HEK293 (cell line): ENCODE data around the gene MICAL3.

Experiments
- CTCF ChIA-PET: fragments of 350-600 bp; formaldehyde crosslinking; extraction: SDS; loops from one replicate; lab custom pipeline; 2021; ENCODE audit warnings: antibody characterized with exemption; lab: Yijun Ruan, JAX
- POLR2A ChIA-PET: fragments of 300-600 bp; formaldehyde crosslinking; extraction: SDS; loops from one replicate; lab custom pipeline; 2020; ENCODE audit warnings: antibody characterized with exemption, inconsistent platforms; lab: Yijun Ruan, JAX
- H3K27ac ChIP-seq: fragments of 200-500 bp; sonication (Bioruptor generic); 2 replicates; pipeline ENCODE4 v1.5.1; 2014; ENCODE audit warnings: low read depth, low read length, control low read depth, inconsistent platforms; ENCODE audit errors: extremely low read depth
- H3K36me3 ChIP-seq, 2 experiments: fragments of 200-500 bp in 1 of 2; sonication (Bioruptor generic) in 1 of 2; 1 replicate in 1 of 2; 2 replicates in 1 of 2; pipeline ENCODE4 v1.5.1; 2014 to 2017; ENCODE audit warnings: inconsistent platforms in 2 of 2, low read length in 2 of 2; ENCODE audit not compliant: control insufficient read depth in 2 of 2, insufficient read depth in 1 of 2
- H3K4me1 ChIP-seq: fragments of 200-500 bp; sonication (Bioruptor generic); 2 replicates; pipeline ENCODE4 v1.5.1; 2014; ENCODE audit warnings: mild to moderate bottlenecking, low read length, inconsistent platforms; ENCODE audit not compliant: control insufficient read depth, insufficient read depth
- H3K4me3 ChIP-seq: 2 replicates; pipeline ENCODE4 v1.5.1; 2011; ENCODE audit warnings: low read depth, mild to moderate bottlenecking, control low read depth, low read length, moderate library complexity
- H3K9me3 ChIP-seq: fragments of 200-500 bp; sonication (Bioruptor generic); 2 replicates; pipeline ENCODE4 v1.5.1; 2014; ENCODE audit warnings: low read depth, low read length, inconsistent platforms; ENCODE audit not compliant: control insufficient read depth, insufficient read depth
- HOXA7 ChIP-seq: sonication (generic); formaldehyde crosslinking; IDR thresholded peaks from 2 replicates; pipeline ENCODE4 v1.8.1; 2022; ENCODE audit warnings: missing genetic modification reagents, borderline replicate concordance
- KLF1 ChIP-seq: fragments of 450-650 bp; formaldehyde crosslinking; IDR thresholded peaks from 2 replicates; pipeline ENCODE4 v1.5.1; 2016; ENCODE audit warnings: missing biosample characterization, missing genetic modification characterization
- OSR2 ChIP-seq: fragments of 450-650 bp; formaldehyde crosslinking; IDR thresholded peaks from 2 replicates; pipeline ENCODE4 v1.5.1; 2016; ENCODE audit warnings: missing biosample characterization, missing genetic modification characterization
- RBAK ChIP-seq: fragments of 450-650 bp; formaldehyde crosslinking; IDR thresholded peaks from 2 replicates; pipeline ENCODE4 v1.5.1; 2016; ENCODE audit warnings: missing biosample characterization, missing genetic modification characterization
- SALL2 ChIP-seq: fragments of 450-650 bp; formaldehyde crosslinking; IDR thresholded peaks from 2 replicates; pipeline ENCODE4 v1.5.0; 2017; ENCODE audit warnings: missing biosample characterization, mild to moderate bottlenecking, missing genetic modification characterization, borderline replicate concordance
- TCF7L2 ChIP-seq: IDR thresholded peaks from 2 replicates; pipeline ENCODE4 v1.6.1; 2011; ENCODE audit warnings: low read depth, mild to moderate bottlenecking, inconsistent platforms, low read length, moderate library complexity, borderline replicate concordance
- TRIM28 ChIP-seq: IDR thresholded peaks from 2 replicates; pipeline ENCODE4 v1.6.1; 2011; ENCODE audit warnings: low read length, control low read depth, borderline replicate concordance
- YY2 ChIP-seq: fragments of 450-650 bp; formaldehyde crosslinking; IDR thresholded peaks from 2 replicates; pipeline ENCODE4 v1.5.1; 2016; ENCODE audit warnings: missing biosample characterization, missing genetic modification characterization
- ZBTB21 ChIP-seq: fragments of 450-650 bp; formaldehyde crosslinking; IDR thresholded peaks from 2 replicates; pipeline ENCODE4 v1.5.1; 2017; ENCODE audit warnings: missing biosample characterization, missing genetic modification characterization
- ZNF184 ChIP-seq: fragments of 450-650 bp; IDR thresholded peaks from 2 replicates; pipeline ENCODE4 v1.5.1; 2018; ENCODE audit warnings: missing biosample characterization, mild to moderate bottlenecking, missing genetic modification characterization
- ZNF23 ChIP-seq: fragments of 450-650 bp; formaldehyde crosslinking; IDR thresholded peaks from 2 replicates; pipeline ENCODE4 v1.5.1; 2016; ENCODE audit warnings: missing biosample characterization, missing genetic modification characterization, borderline replicate concordance
- ZNF248 ChIP-seq: fragments of 450-650 bp; formaldehyde crosslinking; IDR thresholded peaks from 2 replicates; pipeline ENCODE4 v1.5.1; 2017; ENCODE audit warnings: missing biosample characterization, missing genetic modification characterization
- ZNF335 ChIP-seq: fragments of 450-650 bp; formaldehyde crosslinking; conservative IDR thresholded peaks from 2 replicates; pipeline ENCODE4 v1.5.1; 2016; ENCODE audit warnings: missing biosample characterization, missing genetic modification characterization
- ZNF529 ChIP-seq: fragments of 450-650 bp; formaldehyde crosslinking; IDR thresholded peaks from 2 replicates; pipeline ENCODE4 v1.5.1; 2017; ENCODE audit warnings: missing genetic modification characterization, missing biosample characterization; ENCODE audit not compliant: insufficient replicate concordance
- ZNF530 ChIP-seq: fragments of 450-650 bp; formaldehyde crosslinking; IDR thresholded peaks from 2 replicates; pipeline ENCODE4 v1.5.1; 2016; ENCODE audit warnings: low read depth, missing biosample characterization, missing genetic modification characterization
- ZNF544 ChIP-seq: fragments of 450-650 bp; formaldehyde crosslinking; IDR thresholded peaks from 2 replicates; pipeline ENCODE4 v1.5.0; 2017; ENCODE audit warnings: missing biosample characterization, missing genetic modification characterization
- ZNF585B ChIP-seq: fragments of 450-650 bp; formaldehyde crosslinking; IDR thresholded peaks from 2 replicates; pipeline ENCODE4 v1.5.1; 2016; ENCODE audit warnings: missing biosample characterization, missing genetic modification characterization
- ZNF660 ChIP-seq: fragments of 450-650 bp; IDR thresholded peaks from 2 replicates; pipeline ENCODE4 v1.5.1; 2018; ENCODE audit warnings: missing biosample characterization, mild to moderate bottlenecking, missing genetic modification characterization
- ZNF670 ChIP-seq: fragments of 450-650 bp; formaldehyde crosslinking; IDR thresholded peaks from 2 replicates; pipeline ENCODE4 v1.5.1; 2016; ENCODE audit warnings: missing biosample characterization, missing genetic modification characterization, low read depth
- ZNF701 ChIP-seq: fragments of 450-650 bp; formaldehyde crosslinking; IDR thresholded peaks from 2 replicates; pipeline ENCODE4 v1.5.1; 2016; ENCODE audit warnings: missing biosample characterization, missing genetic modification characterization
- ZNF837 ChIP-seq: fragments of 450-650 bp; formaldehyde crosslinking; IDR thresholded peaks from 2 replicates; pipeline ENCODE4 v1.5.1; 2016; ENCODE audit warnings: missing biosample characterization, missing genetic modification characterization
- ZNF843 ChIP-seq: fragments of 450-650 bp; formaldehyde crosslinking; IDR thresholded peaks from 2 replicates; pipeline ENCODE4 v1.5.1; 2016; ENCODE audit warnings: missing biosample characterization, missing genetic modification characterization
- TF ChIP-seq, protein P1 (sequence below): fragments of 450-650 bp; formaldehyde crosslinking; IDR thresholded peaks from 2 replicates; pipeline ENCODE4 v1.5.1; 2016; ENCODE audit warnings: missing biosample characterization, missing genetic modification characterization
- TF ChIP-seq, protein P2 (sequence below): sonication (generic); formaldehyde crosslinking; IDR thresholded peaks from 2 replicates; pipeline ENCODE4 v1.8.1; 2022; ENCODE audit warnings: mild to moderate bottlenecking, moderate library complexity, missing genetic modification reagents
- TF ChIP-seq, protein P3 (sequence below): fragments of 450-650 bp; IDR thresholded peaks from 2 replicates; pipeline ENCODE4 v1.5.1; 2018; ENCODE audit warnings: missing biosample characterization, missing genetic modification characterization
- TF ChIP-seq, protein P4 (sequence below): fragments of 450-650 bp; formaldehyde crosslinking; IDR thresholded peaks from 2 replicates; pipeline ENCODE4 v1.5.1; 2016; ENCODE audit warnings: missing biosample characterization, missing genetic modification characterization
- TF ChIP-seq, protein P5 (sequence below): fragments of 450-650 bp; formaldehyde crosslinking; IDR thresholded peaks from 2 replicates; pipeline ENCODE4 v1.5.1; 2016; ENCODE audit warnings: missing biosample characterization, missing genetic modification characterization

MICAL3 gene

DNA sequence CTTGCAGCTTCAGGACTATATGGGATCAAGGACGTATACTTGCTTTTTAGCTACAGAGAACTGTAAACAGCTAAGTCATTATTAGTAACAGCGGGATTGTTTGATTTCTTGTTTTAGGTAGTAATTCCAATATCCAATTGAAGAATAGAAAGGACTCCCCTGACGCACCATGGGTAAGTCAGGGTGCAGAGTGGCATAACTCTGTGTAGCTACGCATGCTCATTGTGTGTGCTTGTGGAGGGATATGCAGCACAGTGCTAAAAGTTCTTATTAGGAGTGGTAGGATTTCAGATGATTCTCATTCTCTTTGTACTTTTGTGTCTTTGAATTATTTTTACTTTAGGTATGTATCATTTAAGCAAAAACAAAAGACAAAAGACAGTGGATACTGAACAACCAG lies 45.7 kb upstream of the MICAL3 start:
- Histone ChIP-seq H3K27ac (no peak overlapping the region), H3K4me3 (no peak overlapping the region), H3K9me3 (no peaks in the 10 kb centered on the region), H3K4me1 (no peaks in the 10 kb centered on the region), H3K36me3 (no peaks in the 10 kb centered on the region)
- no peak for TF ChIP-seq SALL2 (tag by site-specific recombination)
- no peak for TF ChIP-seq TCF7L2
- no peak for TF ChIP-seq ZNF843 (tag by site-specific recombination)
- no peak for TF ChIP-seq ZNF837 (tag by site-specific recombination)
- no peak for TF ChIP-seq HOXA7 (CRISPR knock-in tag)
- no peak for TF ChIP-seq ZNF184 (tag by site-specific recombination)
- no peak for TF ChIP-seq ZNF335 (tag by site-specific recombination)
- no peak for TF ChIP-seq ZNF670
- TF ChIP-seq ZNF544: no peak
- no peak for TF ChIP-seq ZNF530 (tag by site-specific recombination)
- no peak for TF ChIP-seq ZNF660 (tag by site-specific recombination)
- TF ChIP-seq ZNF701 (tag by site-specific recombination): no peak
- TF ChIP-seq, protein P1, sequence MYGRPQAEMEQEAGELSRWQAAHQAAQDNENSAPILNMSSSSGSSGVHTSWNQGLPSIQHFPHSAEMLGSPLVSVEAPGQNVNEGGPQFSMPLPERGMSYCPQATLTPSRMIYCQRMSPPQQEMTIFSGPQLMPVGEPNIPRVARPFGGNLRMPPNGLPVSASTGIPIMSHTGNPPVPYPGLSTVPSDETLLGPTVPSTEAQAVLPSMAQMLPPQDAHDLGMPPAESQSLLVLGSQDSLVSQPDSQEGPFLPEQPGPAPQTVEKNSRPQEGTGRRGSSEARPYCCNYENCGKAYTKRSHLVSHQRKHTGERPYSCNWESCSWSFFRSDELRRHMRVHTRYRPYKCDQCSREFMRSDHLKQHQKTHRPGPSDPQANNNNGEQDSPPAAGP (tag by site-specific recombination): no peak
- no peak for TF ChIP-seq KLF1 (tag by site-specific recombination)
- CTCF ChIA-PET: interaction anchor here (0.6 to 1.3 kb wide), 6 partner anchors 8 to 324 kb away, joined by 3 to 6 read pairs (median 3); partner anchors contain the start of gene PEX26
- POLR2A ChIA-PET: interaction anchor here (0.6 to 2.0 kb wide), 2 partner anchors 8 to 44 kb away, joined by 5 to 9 read pairs; partner anchors contain the start of gene PEX26

DNA sequence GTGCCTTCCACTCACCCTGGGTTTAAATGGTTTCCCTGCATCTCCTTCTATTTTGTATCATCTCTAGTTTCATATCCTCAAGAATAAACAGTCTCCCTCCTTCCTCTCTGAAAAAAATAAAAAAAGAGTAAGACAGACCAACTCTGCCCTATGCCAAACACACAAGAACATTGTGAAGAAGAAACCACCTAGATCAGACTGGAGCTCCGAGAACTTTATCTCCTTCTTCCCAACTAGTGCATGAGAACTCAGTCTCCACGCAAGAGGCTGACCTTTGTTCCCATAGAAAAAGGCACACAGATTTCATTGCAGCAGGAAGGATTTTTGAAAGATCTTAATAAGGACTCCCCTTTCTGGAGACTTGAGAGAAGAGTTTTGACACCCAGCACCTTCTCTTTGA lies 44.7 kb upstream of the MICAL3 start:
- Histone ChIP-seq H3K36me3 (no peaks in the 10 kb centered on the region), H3K4me1 (no peaks in the 10 kb centered on the region), H3K9me3 (no peaks in the 10 kb centered on the region), H3K4me3 (no peak overlapping the region), H3K27ac (no peak overlapping the region)
- POLR2A ChIA-PET: interaction anchor here (1.2 to 2.0 kb wide), 2 partner anchors 9 to 10 kb away, joined by 3 to 9 read pairs; partner anchors contain the start of gene PEX26
- CTCF ChIA-PET: interaction anchor here (0.6 to 1.7 kb wide), 5 partner anchors 7 to 680 kb away, joined by 3 to 7 read pairs (median 3); partner anchors contain the start of gene PEX26
- TF ChIP-seq ZNF23 (tag by site-specific recombination) (no peak), OSR2 (tag by site-specific recombination) (no peak), ZNF335 (tag by site-specific recombination) (no peak), TRIM28 (no peak), ZNF248 (tag by site-specific recombination) (no peak), RBAK (no peak), ZNF585B (tag by site-specific recombination) (no peak), ZBTB21 (tag by site-specific recombination) (no peak), ZNF701 (tag by site-specific recombination) (no peak), YY2 (tag by site-specific recombination) (no peak), ZNF529 (tag by site-specific recombination) (no peak)
- TF ChIP-seq, protein P2, sequence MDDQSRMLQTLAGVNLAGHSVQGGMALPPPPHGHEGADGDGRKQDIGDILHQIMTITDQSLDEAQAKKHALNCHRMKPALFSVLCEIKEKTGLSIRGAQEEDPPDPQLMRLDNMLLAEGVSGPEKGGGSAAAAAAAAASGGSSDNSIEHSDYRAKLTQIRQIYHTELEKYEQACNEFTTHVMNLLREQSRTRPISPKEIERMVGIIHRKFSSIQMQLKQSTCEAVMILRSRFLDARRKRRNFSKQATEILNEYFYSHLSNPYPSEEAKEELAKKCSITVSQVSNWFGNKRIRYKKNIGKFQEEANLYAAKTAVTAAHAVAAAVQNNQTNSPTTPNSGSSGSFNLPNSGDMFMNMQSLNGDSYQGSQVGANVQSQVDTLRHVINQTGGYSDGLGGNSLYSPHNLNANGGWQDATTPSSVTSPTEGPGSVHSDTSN (CRISPR knock-in tag): no peak
- TF ChIP-seq, protein P3, sequence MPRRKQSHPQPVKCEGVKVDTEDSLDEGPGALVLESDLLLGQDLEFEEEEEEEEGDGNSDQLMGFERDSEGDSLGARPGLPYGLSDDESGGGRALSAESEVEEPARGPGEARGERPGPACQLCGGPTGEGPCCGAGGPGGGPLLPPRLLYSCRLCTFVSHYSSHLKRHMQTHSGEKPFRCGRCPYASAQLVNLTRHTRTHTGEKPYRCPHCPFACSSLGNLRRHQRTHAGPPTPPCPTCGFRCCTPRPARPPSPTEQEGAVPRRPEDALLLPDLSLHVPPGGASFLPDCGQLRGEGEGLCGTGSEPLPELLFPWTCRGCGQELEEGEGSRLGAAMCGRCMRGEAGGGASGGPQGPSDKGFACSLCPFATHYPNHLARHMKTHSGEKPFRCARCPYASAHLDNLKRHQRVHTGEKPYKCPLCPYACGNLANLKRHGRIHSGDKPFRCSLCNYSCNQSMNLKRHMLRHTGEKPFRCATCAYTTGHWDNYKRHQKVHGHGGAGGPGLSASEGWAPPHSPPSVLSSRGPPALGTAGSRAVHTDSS: no peak
- TF ChIP-seq, protein P4, sequence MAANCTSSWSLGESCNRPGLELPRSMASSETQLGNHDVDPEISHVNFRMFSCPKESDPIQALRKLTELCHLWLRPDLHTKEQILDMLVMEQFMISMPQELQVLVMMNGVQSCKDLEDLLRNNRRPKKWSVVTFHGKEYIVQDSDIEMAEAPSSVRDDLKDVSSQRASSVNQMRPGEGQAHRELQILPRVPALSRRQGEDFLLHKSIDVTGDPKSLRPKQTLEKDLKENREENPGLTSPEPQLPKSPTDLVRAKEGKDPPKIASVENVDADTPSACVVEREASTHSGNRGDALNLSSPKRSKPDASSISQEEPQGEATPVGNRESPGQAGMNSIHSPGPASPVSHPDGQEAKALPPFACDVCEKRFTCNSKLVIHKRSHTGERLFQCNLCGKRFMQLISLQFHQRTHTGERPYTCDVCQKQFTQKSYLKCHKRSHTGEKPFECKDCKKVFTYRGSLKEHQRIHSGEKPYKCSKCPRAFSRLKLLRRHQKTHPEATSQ (tag by site-specific recombination): no peak
- TF ChIP-seq, protein P5, sequence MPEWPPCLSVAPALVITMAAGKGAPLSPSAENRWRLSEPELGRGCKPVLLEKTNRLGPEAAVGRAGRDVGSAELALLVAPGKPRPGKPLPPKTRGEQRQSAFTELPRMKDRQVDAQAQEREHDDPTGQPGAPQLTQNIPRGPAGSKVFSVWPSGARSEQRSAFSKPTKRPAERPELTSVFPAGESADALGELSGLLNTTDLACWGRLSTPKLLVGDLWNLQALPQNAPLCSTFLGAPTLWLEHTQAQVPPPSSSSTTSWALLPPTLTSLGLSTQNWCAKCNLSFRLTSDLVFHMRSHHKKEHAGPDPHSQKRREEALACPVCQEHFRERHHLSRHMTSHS (tag by site-specific recombination): no peak
